Activated naive CD4-positive, alpha-beta T cell treated with anti-CD3 and anti-CD28 coated beads, Interleukin-2, amount 50 U/mL, for 24 hours (primary cell): Measurements from ENCODE around the gene ADCY6.
A peak's percentile ranks its signal among the peaks of the same experiment; 100 is the strongest.

ENCODE experiments used
- H3K27ac Mint-ChIP-seq: one replicate; pipeline ENCODE4 v1.8.0; 2021; ENCODE audit warnings: mild to moderate bottlenecking, mixed read lengths
- H3K27me3 Mint-ChIP-seq: one replicate; pipeline ENCODE4 v1.8.0; 2021; ENCODE audit warnings: mixed read lengths
- H3K36me3 Mint-ChIP-seq: one replicate; pipeline ENCODE4 v1.8.0; 2021; ENCODE audit warnings: mixed read lengths
- H3K4me1 Mint-ChIP-seq: one replicate; pipeline ENCODE4 v1.8.0; 2021; ENCODE audit warnings: mixed read lengths
- H3K4me3 Mint-ChIP-seq: one replicate; pipeline ENCODE4 v1.8.0; 2021; ENCODE audit warnings: mild to moderate bottlenecking, mixed read lengths
- H3K9me3 Mint-ChIP-seq: one replicate; pipeline ENCODE4 v1.8.0; 2021; ENCODE audit warnings: mixed read lengths

Gene ADCY6

GRCh38 chr12:48819986-48820725, 31.3 kb upstream of the ADCY6 start:
- Mint-ChIP-seq H3K9me3 (no peaks in the 10 kb centered on the region), H3K4me3 (no peak overlapping the region), H3K36me3 (no peaks in the 10 kb centered on the region), H3K27ac (no peak overlapping the region), H3K27me3 (peaks cover 3% of the 10 kb centered on the region), H3K4me1 (peaks cover 20% of the 10 kb centered on the region)

GRCh38 chr12:48818831-48819590, 30.1 kb upstream of the ADCY6 start:
- no peaks in the 10 kb centered on the region for H3K9me3 Mint-ChIP-seq
- H3K27me3 Mint-ChIP-seq = peaks cover 3% of the 10 kb centered on the region
- peak overlapping the region; percentile 55 for H3K27ac Mint-ChIP-seq
- no peaks in the 10 kb centered on the region for H3K36me3 Mint-ChIP-seq
- peaks cover 20% of the 10 kb centered on the region for H3K4me1 Mint-ChIP-seq
- peak overlapping the region; percentile 81 for H3K4me3 Mint-ChIP-seq

- H3K36me3 Mint-ChIP-seq = no peaks in the 10 kb centered on the region
- H3K27ac Mint-ChIP-seq = peak within 1 kb of the TSS; percentile 55
- peak within 1 kb of the TSS; percentile 82 for H3K4me3 Mint-ChIP-seq
- no peaks in the 10 kb centered on the region for H3K9me3 Mint-ChIP-seq
- peaks cover 3% of the 10 kb centered on the region for H3K27me3 Mint-ChIP-seq
- H3K4me1 Mint-ChIP-seq = peaks cover 25% of the 10 kb centered on the region
These were observed 29.3 kb upstream of the ADCY6 start, which contains the start of gene CACNB3 for GRCh38 chr12:48817873-48818830. Gene CACNB3 (plus strand): TSS chr12:48818496. CDS start chr12:48818930, 434 bp downstream.

GRCh38 chr12:48816143-48816854, 27.4 kb upstream of the ADCY6 start:
- Mint-ChIP-seq H3K36me3 (no peaks in the 10 kb centered on the region), H3K27ac (no peak overlapping the region), H3K9me3 (no peaks in the 10 kb centered on the region), H3K4me3 (peak overlapping the region; percentile 82), H3K27me3 (peaks cover 3% of the 10 kb centered on the region), H3K4me1 (peaks cover 25% of the 10 kb centered on the region)

- Mint-ChIP-seq H3K4me1 (peaks cover 25% of the 10 kb centered on the region), H3K9me3 (no peaks in the 10 kb centered on the region), H3K27ac (no peak overlapping the region), H3K36me3 (no peaks in the 10 kb centered on the region), H3K27me3 (peaks cover 3% of the 10 kb centered on the region), H3K4me3 (peak overlapping the region; percentile 82)
These were observed 26.5 kb upstream of the ADCY6 start for GRCh38 chr12:48815126-48816110.

- Mint-ChIP-seq H3K27me3 (peaks cover 3% of the 10 kb centered on the region), H3K4me1 (peaks cover 25% of the 10 kb centered on the region), H3K27ac (no peak overlapping the region)
These were observed 25.6 kb upstream of the ADCY6 start for GRCh38 chr12:48814262-48815125.

GRCh38 chr12:48813465-48814261, 24.8 kb upstream of the ADCY6 start:
- H3K4me1 Mint-ChIP-seq = peaks cover 18% of the 10 kb centered on the region
- H3K27me3 Mint-ChIP-seq = peaks cover 3% of the 10 kb centered on the region
- peak overlapping the region; percentile 82 for H3K4me3 Mint-ChIP-seq
- no peaks in the 10 kb centered on the region for H3K36me3 Mint-ChIP-seq
- H3K27ac Mint-ChIP-seq = no peak overlapping the region
- no peaks in the 10 kb centered on the region for H3K9me3 Mint-ChIP-seq

More at GRCh38 chr12:48814262-48815125, 25.6 kb upstream of the ADCY6 start:
- Mint-ChIP-seq H3K9me3 (no peaks in the 10 kb centered on the region), H3K36me3 (no peaks in the 10 kb centered on the region), H3K4me3 (peak overlapping the region; percentile 82)

- Mint-ChIP-seq H3K4me3 (peak overlapping the region; percentile 56), H3K27ac (no peak overlapping the region), H3K27me3 (peaks cover 3% of the 10 kb centered on the region), H3K4me1 (peaks cover 18% of the 10 kb centered on the region), H3K36me3 (no peaks in the 10 kb centered on the region), H3K9me3 (no peaks in the 10 kb centered on the region)
These were observed 23.5 kb upstream of the ADCY6 start for GRCh38 chr12:48812389-48812788.

- H3K9me3 Mint-ChIP-seq = no peaks in the 10 kb centered on the region
- H3K27me3 Mint-ChIP-seq = peaks cover 3% of the 10 kb centered on the region
- peak overlapping the region; percentile 56 for H3K4me3 Mint-ChIP-seq
- H3K4me1 Mint-ChIP-seq = peaks cover 10% of the 10 kb centered on the region
- no peaks in the 10 kb centered on the region for H3K36me3 Mint-ChIP-seq
- H3K27ac Mint-ChIP-seq = no peak overlapping the region
These were observed 22.7 kb upstream of the ADCY6 start for GRCh38 chr12:48811437-48812090.

- Mint-ChIP-seq H3K4me1 (peaks cover 4% of the 10 kb centered on the region), H3K27ac (no peak overlapping the region), H3K4me3 (no peak overlapping the region), H3K36me3 (no peaks in the 10 kb centered on the region), H3K27me3 (no peaks in the 10 kb centered on the region), H3K9me3 (no peaks in the 10 kb centered on the region)
These were observed 22.1 kb upstream of the ADCY6 start for GRCh38 chr12:48810903-48811431.

GRCh38 chr12:48807981-48808380, 19.1 kb upstream of the ADCY6 start:
- Mint-ChIP-seq H3K36me3 (no peaks in the 10 kb centered on the region), H3K4me3 (no peak overlapping the region), H3K4me1 (peaks cover 5% of the 10 kb centered on the region), H3K27ac (no peak overlapping the region), H3K9me3 (no peaks in the 10 kb centered on the region), H3K27me3 (no peaks in the 10 kb centered on the region)

- Mint-ChIP-seq H3K27ac (no peak overlapping the region), H3K4me1 (peaks cover 5% of the 10 kb centered on the region), H3K27me3 (no peaks in the 10 kb centered on the region), H3K36me3 (no peaks in the 10 kb centered on the region), H3K4me3 (no peak overlapping the region), H3K9me3 (no peaks in the 10 kb centered on the region)
These were observed 14.8 kb upstream of the ADCY6 start for GRCh38 chr12:48803675-48804074.
